CD14-positive monocyte (primary cell): Measurements from ENCODE around the gene RAPH1. TPM values are rescaled to one million over a fixed set of nuclear protein-coding genes. Genes with fewer than 3 reads are reported as not detected.

ENCODE experiments used
- DNase-seq, 3 donors: peaks; one replicate each; pipeline ENCODE4 v3.0.0-alpha.2; 2011 to 2022
- H2AFZ ChIP-seq: 2 replicates; pipeline ENCODE4 v1.6.0; 2012; ENCODE audit warnings: mild to moderate bottlenecking, low read depth, low read length, inconsistent platforms; ENCODE audit not compliant: insufficient read depth, poor library complexity, severe bottlenecking
- H3K27ac ChIP-seq, 2 donors: 1 replicate in 1 of 2; 2 replicates in 1 of 2; pipeline ENCODE4 v1.5.1; 2012 to 2013; ENCODE audit warnings: low read length in 2 of 2, control low read depth in 1 of 2, inconsistent platforms in 1 of 2, low read depth in 1 of 2, mild to moderate bottlenecking in 1 of 2
- H3K27me3 ChIP-seq, 2 donors: one replicate each; pipeline versions ENCODE4 v1.6.0 to v1.6.1; 2011 to 2013; ENCODE audit warnings: low read length in 2 of 2; ENCODE audit not compliant: control insufficient read depth in 2 of 2, insufficient read depth in 2 of 2
- H3K36me3 ChIP-seq, 2 donors: replicated peaks in 1 of 2; 1 replicate in 1 of 2; 2 replicates in 1 of 2; pipeline versions ENCODE4 v1.5.1 to v1.6.1; 2012 to 2013; ENCODE audit warnings: low read length in 2 of 2, control low read depth in 1 of 2, inconsistent platforms in 1 of 2, mild to moderate bottlenecking in 1 of 2; ENCODE audit not compliant: insufficient read depth in 2 of 2, control insufficient read depth in 1 of 2
- H3K4me1 ChIP-seq, 2 donors: 1 replicate in 1 of 2; 2 replicates in 1 of 2; pipeline versions ENCODE4 v1.5.1 to v1.6.1; 2012 to 2013; ENCODE audit warnings: low read length in 2 of 2, control low read depth in 1 of 2, inconsistent platforms in 1 of 2, mild to moderate bottlenecking in 1 of 2, moderate library complexity in 1 of 2; ENCODE audit not compliant: insufficient read depth in 2 of 2, control insufficient read depth in 1 of 2
- H3K4me2 ChIP-seq: replicated peaks from 2 replicates; pipeline ENCODE3; 2012; ENCODE audit warnings: low read length, moderate library complexity, mild to moderate bottlenecking; ENCODE audit not compliant: poor library complexity, severe bottlenecking; ENCODE audit errors: extremely low read depth
- H3K4me3 ChIP-seq, 3 experiments: fragments of 200-600 bp in 1 of 3; sonication (generic) in 1 of 3; replicated peaks in 1 of 3; 1 replicate in 2 of 3; 2 replicates in 1 of 3; pipeline ENCODE4 v1.5.1; 2011 to 2013; ENCODE audit warnings: low read length in 3 of 3, mild to moderate bottlenecking in 3 of 3, control low read depth in 2 of 3, low read depth in 2 of 3, inconsistent platforms in 1 of 3, moderate library complexity in 1 of 3
- H3K79me2 ChIP-seq: 2 replicates; pipeline ENCODE4 v1.6.0; 2012; ENCODE audit warnings: mild to moderate bottlenecking, control low read depth, inconsistent platforms, low read length, moderate library complexity; ENCODE audit not compliant: insufficient read depth
- H3K9ac ChIP-seq: 2 replicates; pipeline ENCODE4 v1.6.0; 2017; ENCODE audit warnings: low read length, mild to moderate bottlenecking; ENCODE audit not compliant: insufficient read depth, poor library complexity, severe bottlenecking
- H3K9me3 ChIP-seq, 2 donors: replicated peaks in 1 of 2; 1 replicate in 1 of 2; 2 replicates in 1 of 2; pipeline versions ENCODE4 v1.5.1 to v1.6.1; 2012 to 2013; ENCODE audit warnings: low read length in 2 of 2, control low read depth in 1 of 2; ENCODE audit not compliant: control insufficient read depth in 1 of 2, insufficient read depth in 1 of 2
- H4K20me1 ChIP-seq: 2 replicates; pipeline ENCODE4 v1.6.0; 2012; ENCODE audit warnings: mild to moderate bottlenecking, low read length, control low read depth, moderate library complexity; ENCODE audit not compliant: insufficient read depth
- H3K27ac Mint-ChIP-seq, 7 donors: one replicate each; pipeline ENCODE4 v1.8.0; 2020; ENCODE audit warnings: mild to moderate bottlenecking in 7 of 7, mixed read lengths in 7 of 7, moderate library complexity in 6 of 7, inconsistent platforms in 2 of 7
- H3K27me3 Mint-ChIP-seq, 3 donors: one replicate each; pipeline ENCODE4 v1.8.0; 2021 to 2022; ENCODE audit warnings: low read depth in 3 of 3, mild to moderate bottlenecking in 3 of 3, mixed read lengths in 3 of 3, moderate library complexity in 3 of 3, inconsistent platforms in 1 of 3
- H3K36me3 Mint-ChIP-seq, 2 donors: one replicate each; pipeline ENCODE4 v1.8.0; 2020; ENCODE audit warnings: mixed read lengths in 2 of 2, inconsistent platforms in 1 of 2, mild to moderate bottlenecking in 1 of 2
- H3K4me1 Mint-ChIP-seq: one replicate; pipeline ENCODE4 v1.8.0; 2020; ENCODE audit warnings: mild to moderate bottlenecking, mixed read lengths
- H3K4me3 Mint-ChIP-seq, 2 donors: one replicate each; pipeline ENCODE4 v1.8.0; 2020; ENCODE audit warnings: mild to moderate bottlenecking in 2 of 2, mixed read lengths in 2 of 2, moderate library complexity in 1 of 2
- H3K9me3 Mint-ChIP-seq, 7 donors: one replicate each; pipeline ENCODE4 v1.8.0; 2020 to 2022; ENCODE audit warnings: mixed read lengths in 7 of 7, mild to moderate bottlenecking in 6 of 7, moderate library complexity in 6 of 7, inconsistent platforms in 2 of 7
- CTCF ChIP-seq: fragments of 200-600 bp; IDR thresholded peaks from one replicate; pipeline ENCODE4 v1.8.0; 2022; ENCODE audit warnings: antibody characterized with exemption, mild to moderate bottlenecking
- WGBS: methylation state at CpG from one replicate; pipeline ENCODE4 v1.1.5; 2013; ENCODE audit warnings: missing lambda C conversion rate; ENCODE audit not compliant: insufficient coverage; 5-methylcytosine and 5-hydroxymethylcytosine counted together
- intact Hi-C, 2 donors: fragments of 100-400 bp; cut with micrococcal nuclease; formaldehyde crosslinking; loops; one replicate each; pipeline versions ENCODE4 v1.15.0 to v1.15.1; 2023
- polyA plus RNA-seq, 3 donors: library from polyadenylated mRNA; depleted of rRNA in 1 of 3; unstranded in 2 of 3; stranded (reverse) in 1 of 3; fragments of 300-500 nt in 2 of 3; fragments of >200 nt in 1 of 3; fragmentation: Illumina TruSeq in 2 of 3; gene quantifications; 1 replicate in 2 of 3; 2 replicates in 1 of 3; pipeline ENCODE4 v1.2.3, GENCODE V29; 2012 to 2021

The RAPH1 gene
- polyA plus RNA-seq, 3 donors: 3.8 to 5.1 (median 4.5) TPM

- Mint-ChIP-seq H3K9me3 (no peaks in the 10 kb centered on the region), H3K27me3 (peaks cover 0 to 2% (median 2%) of the 10 kb centered on the region in 3 donors), H3K27ac (no peak overlapping the region), H3K36me3 (peaks cover 7 to 10% of the 10 kb centered on the region in 2 donors), H3K4me1 (peaks cover 6% of the 10 kb centered on the region), H3K4me3 (no peak overlapping the region)
- Histone ChIP-seq H2AFZ (no peak overlapping the region), H3K27me3 (no peaks in the 10 kb centered on the region), H3K79me2 (no peaks in the 10 kb centered on the region), H3K4me2 (no peak overlapping the region), H3K9me3 (no peaks in the 10 kb centered on the region), H3K9ac (no peak overlapping the region), H3K4me3 (no peak overlapping the region), H4K20me1 (no peaks in the 10 kb centered on the region), H3K4me1 (no peaks in the 10 kb centered on the region), H3K36me3 (peaks cover 0 to 4% of the 10 kb centered on the region in 2 donors), H3K27ac (no peak overlapping the region)
- intact Hi-C loops: no loop called here
- TF ChIP-seq CTCF: no peak
- no peak for DNase-seq
- no CpG with 5 or more reads among the region's 1 CpG for WGBS
These were observed 72.8 kb downstream of the RAPH1 start for GRCh38 chr2:203462308-203462707.

GRCh38 chr2:203461746-203462145 lies 73.4 kb downstream of the RAPH1 start:
- Histone ChIP-seq H3K9me3 (no peaks in the 10 kb centered on the region), H3K27ac (no peak overlapping the region), H3K36me3 (peaks cover 0 to 5% of the 10 kb centered on the region in 2 donors), H2AFZ (no peak overlapping the region), H3K4me3 (no peak overlapping the region), H3K4me2 (no peak overlapping the region), H3K79me2 (no peaks in the 10 kb centered on the region), H3K27me3 (no peaks in the 10 kb centered on the region), H4K20me1 (no peaks in the 10 kb centered on the region), H3K4me1 (no peaks in the 10 kb centered on the region), H3K9ac (no peak overlapping the region)
- Mint-ChIP-seq H3K36me3 (peaks cover 7 to 10% of the 10 kb centered on the region in 2 donors), H3K4me1 (peaks cover 6% of the 10 kb centered on the region), H3K27ac (no peak overlapping the region), H3K4me3 (no peak overlapping the region), H3K27me3 (peaks cover 0 to 2% (median 0%) of the 10 kb centered on the region in 3 donors), H3K9me3 (no peaks in the 10 kb centered on the region)
- DNase-seq: no peak
- intact Hi-C loops: no loop called here
- no peak for TF ChIP-seq CTCF
